NCI-H187 treated with DMSO at 0.1 percent for 48 hours (cell line): ENCODE results near the gene PDLIM4.

Experiments used
- DNase-seq: peaks from one replicate; lab custom pipeline; 2025; lab: John Stamatoyannopoulos, UW

PDLIM4 gene

DNA sequence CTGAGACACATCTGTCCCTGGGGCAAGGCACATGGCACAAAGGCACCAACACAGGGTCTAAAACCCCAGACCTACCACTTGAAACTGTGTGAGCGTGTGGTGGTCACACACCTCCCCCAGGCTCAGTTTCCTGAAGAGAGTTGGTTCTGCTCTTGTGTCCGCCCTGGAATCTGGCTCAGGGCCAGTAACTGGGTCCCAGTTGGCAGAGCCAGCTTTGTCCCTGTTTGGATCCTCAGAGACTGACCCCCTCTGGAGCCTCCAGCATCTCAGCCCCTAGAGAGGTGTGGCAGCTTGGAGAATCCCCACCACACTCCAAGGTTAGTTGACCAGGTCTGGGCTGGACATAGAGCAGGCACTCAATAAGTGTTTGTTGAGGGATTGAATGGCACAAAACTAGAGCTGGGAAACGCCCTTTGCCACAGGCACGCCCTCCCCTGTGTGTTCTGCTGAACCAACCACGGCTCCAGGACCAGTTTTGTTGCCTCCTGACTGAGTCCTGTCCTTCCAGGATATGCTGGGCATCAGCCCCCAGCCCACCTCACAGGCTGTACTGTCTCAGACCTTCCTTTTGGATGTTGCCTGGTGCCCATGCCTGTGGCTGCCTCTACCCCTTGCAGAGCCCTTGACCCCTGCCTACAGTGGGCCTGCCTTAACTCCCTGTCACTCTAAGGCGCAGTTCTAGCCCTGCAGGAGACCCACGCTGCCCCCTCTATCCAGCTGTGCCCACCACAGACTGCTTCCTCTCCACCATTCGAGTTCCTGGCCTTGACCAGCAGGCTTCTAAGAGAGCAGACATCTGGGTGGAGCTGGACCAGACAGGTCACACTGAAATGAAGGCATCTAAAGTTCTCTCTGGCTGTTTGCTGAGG, 3.8 kb upstream of the PDLIM4 start:
- no peak for DNase-seq

DNA sequence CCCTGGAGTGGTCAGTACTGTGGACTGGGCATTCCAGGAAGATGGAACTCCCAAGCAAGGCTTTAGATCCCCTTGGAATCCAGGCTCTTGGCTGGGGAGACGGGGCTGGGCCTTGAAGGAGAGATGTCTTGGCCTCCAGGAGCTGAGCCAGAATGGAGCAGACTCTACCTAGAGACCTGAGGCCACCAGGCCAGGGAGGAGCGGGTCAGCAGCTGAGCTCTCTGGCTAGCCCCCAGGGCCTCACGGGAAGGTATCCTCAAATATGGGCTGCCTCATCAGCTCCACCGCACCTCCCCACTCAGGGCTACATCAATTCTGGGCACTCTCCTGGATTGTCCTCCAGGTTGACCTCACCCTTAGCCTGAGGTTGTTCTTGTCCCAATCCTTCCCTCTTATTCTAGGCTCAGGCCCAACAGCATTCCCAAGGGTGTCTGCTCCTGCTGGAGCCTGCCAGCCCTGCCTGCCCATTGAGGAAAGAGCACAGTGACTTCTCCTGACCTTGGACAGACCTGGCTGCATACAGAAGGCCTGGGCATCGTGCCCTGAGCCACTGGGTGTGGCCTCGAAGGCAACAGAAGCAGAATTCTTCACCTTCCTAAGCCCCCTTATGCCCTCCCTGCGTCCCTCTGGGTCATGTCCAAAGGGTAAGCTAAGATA, 3.0 kb upstream of the PDLIM4 start:
- DNase-seq, result no peak

DNA sequence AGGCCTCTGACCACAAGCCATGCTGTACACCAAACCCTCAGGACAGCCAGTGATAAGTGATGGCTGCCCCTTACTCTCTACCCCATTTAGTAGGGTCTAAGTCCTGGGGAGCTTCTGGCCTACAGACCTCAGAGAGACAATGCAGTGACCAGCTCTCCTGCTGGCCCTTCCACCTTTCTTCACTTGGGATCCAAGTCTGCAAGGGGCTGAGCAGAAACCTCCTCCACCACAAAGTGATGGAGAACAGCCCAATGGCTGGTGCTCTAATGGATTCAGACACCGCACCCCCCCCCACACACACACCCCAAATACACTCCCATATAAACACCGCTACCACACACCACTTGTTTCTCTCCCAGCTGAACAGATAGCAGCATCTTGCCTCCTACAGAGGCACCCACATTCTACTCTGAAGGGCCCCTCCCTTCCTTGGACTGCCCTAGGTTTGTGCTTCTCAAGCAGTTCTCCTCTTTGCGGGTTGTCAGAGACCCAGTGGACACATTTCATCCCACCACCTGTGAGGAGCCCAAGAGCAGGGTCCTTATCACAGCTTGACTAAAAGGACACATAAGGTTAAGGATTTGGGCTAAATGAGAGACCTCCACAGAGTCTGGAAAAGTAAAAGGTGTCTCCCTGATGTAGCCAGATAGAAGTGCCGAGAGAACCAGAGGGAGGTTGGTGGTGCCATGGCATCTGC, 1.3 kb upstream of the PDLIM4 start:
- no peak for DNase-seq

DNA sequence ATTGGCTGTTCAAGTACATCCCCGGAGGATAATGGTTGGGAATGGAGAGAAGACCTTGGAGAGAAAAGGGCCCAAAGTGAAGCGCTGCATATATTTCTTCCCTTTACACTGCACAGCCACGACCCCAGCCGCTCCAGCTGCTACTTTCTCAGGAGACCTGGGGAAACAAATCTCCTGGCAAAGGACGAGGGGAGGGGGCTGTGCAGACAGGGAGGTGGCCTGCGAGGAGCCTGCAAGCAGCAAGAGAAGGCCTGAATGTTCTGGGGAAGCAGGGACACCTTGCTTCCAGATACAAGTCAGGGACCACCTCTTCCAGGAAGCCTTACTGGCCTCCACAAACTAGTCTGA, 739 bp upstream of the PDLIM4 start:
- DNase-seq, result no peak

DNA sequence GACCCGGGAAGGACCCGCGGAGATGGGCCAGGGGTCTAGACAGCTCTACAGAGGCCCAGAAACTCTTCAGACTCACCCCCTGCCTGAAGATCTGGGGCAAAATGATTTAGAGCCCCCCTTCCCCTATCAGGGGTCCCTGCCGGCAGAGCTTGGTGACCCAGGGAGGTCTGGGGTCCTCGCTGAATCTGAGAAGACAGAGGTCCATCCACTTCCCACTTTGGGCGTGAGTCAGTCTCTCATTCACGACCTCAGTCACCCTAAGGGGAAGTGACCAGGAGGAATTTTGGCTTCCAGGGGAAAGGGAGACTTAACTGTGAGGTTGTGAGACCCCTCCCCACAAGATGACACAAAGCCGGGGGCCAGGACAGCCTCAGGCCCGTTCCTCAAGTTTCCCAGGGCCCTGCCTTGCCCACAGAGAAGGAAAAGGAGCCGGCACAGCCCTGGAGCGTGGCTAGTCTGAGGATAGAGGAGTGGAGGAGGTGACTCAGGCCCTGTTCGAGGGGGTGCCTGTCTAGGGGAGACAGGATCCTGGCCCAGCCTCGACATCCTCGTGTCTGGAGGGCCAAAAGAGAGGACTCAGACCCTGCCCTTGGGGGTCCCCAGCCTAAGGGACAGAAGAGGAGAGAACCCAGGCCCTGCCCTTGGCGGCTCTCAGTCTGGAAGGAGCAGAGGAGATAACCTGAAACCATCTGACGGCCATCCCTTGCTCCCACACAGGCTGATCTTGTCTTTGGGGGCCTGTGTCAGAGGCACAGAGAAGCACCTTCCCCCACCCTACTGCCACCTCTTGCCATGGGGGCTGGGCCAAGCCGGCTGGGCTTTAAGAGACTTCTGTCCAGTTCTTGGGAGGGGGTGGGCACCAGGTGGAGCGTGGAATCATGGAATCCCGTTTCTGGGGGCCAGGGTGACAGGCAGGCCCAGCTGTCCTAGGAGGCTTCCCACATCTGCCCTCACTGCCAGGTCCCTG, 889 bp downstream of the PDLIM4 start:
- no peak for DNase-seq

DNA sequence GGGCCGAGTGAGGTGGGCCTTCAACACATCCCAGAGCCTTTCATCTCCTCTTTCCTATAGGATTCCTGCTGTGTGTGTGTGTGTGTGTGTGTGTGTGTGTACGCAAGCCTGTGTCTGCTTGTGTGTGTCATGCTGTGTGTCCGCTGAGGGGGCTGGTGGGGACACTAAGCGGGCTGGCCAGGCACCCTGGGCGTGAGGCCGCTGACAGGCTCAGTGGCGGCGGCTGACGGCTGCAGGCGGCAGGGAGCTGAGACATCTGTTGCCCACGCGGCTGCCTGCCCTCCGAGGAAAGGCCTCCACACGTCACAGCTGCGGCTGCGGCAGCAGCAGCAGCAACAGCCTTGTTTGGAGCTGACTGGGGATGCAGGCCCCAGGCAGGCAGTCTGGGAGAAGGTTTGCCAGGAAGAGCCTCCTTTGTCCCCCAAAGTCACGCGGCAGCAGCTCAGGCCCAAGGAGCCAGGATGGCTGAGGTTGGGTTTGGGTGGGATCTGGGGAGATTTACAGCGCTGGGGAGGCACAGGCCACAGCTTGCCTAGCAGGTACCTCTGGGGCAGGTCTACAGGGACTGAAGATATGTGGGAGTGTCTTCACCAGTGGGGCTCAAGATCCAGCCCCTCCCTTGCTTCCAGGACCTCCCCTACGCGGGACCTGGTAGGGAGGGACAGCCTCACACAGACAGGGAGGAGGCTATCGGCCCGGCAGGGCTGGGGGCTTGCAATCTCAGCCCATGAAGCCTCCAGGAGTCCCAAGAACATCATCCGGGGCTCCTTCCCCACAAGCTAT, 1.8 kb downstream of the PDLIM4 start:
- no peak for DNase-seq

DNA sequence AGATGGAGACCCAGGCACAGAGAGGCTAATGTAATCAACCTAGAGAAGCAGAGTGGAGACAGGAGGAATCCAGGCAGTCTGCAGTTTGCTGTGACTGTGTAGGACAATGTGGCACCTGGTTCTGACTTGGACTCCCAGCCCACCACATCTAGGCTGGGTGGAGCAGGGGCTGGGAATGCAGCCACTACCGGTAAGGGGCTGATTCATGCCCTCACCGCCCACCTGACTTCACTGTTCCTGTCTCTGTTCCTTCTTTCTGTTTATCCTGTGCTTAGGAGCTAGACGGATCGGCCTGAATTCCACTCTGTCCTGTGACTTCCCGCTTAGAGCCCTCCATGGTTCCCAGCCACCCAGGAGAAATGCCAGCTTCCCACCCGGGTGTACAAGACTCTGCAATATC, 2.6 kb downstream of the PDLIM4 start:
- DNase-seq, result no peak

DNA sequence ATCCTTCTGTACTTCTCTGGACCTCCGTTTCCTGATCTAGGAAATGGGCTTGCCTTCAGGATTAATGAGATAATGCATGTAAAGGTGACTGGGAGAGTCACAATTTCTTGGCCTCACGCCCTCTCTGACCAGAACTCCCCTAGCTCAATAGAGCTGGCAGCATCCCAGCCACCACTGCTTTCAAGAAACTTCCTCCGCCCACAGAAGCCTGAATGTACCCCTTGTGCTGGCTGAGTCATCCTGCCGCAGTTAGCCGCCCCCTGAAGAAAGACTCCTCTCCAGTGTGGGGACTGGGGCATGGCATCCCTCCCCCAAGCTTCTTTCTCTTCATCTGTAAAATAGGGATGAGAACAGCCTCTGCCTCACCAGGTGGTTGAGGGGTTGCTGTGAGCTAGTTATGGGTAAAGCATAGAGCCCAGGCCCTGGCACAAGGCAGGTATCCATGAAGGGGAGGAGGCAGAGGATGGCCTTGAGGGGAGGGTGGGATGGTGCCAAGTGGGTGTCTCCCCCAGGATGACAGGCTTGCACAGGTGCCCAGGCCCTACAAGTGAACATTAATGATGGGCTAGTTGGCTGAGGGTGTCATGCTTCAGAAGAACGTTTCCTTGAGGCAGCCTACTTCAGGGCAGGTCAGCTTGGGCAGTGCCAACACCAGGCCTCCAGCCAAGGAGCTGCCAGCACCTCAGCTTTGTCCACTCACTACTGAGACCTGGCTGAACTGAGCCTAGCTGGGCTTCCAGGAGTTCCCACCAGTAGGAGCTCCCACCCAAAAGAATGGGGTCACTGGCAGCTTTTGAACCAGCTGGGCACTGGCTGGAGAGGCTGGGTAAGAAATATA, 3.4 kb downstream of the PDLIM4 start:
- no peak for DNase-seq

DNA sequence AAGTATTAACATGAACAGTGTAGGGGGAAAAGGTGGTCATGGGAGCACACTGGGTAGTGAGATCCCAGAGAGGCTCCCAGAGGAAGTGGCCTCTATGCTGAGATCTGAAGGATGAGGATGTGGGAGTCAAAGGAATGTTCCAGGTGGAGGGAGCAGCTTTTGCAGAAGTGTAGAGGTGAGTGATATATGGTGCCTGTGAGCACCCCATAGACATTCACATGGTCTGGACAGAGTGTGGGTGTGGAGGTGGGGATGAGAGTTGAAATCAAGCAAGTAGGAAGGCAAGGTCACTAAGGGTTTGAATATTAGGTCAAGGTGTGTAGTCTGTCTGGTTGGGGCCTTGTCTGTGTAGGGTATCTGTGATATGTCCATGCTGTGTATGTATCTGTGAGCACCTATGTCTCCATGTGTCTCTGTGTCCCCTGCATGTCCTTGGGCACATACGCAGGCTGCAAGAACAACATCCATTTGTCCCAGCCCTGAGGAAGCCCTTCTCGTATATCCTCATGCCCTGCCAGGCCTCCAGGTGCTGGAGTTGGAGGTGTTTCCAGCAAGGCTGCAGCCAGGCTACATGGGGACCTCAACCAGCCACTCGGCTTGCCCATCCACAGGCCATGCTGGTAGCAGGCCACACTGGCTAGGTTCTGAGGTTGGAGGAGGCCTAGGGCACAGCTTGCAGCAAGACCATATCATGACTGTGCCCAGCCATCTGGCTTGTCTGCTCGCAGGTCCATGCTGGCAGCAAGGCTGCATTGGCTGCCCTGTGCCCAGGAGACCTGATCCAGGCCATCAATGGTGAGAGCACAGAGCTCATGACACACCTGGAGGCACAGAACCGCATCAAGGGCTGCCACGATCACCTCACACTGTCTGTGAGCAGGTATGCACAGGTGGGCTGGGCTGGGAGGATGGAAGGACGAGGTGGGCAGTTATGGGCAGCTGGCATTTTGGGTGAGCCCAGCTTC, 4.7 kb downstream of the PDLIM4 start:
- no peak for DNase-seq

DNA sequence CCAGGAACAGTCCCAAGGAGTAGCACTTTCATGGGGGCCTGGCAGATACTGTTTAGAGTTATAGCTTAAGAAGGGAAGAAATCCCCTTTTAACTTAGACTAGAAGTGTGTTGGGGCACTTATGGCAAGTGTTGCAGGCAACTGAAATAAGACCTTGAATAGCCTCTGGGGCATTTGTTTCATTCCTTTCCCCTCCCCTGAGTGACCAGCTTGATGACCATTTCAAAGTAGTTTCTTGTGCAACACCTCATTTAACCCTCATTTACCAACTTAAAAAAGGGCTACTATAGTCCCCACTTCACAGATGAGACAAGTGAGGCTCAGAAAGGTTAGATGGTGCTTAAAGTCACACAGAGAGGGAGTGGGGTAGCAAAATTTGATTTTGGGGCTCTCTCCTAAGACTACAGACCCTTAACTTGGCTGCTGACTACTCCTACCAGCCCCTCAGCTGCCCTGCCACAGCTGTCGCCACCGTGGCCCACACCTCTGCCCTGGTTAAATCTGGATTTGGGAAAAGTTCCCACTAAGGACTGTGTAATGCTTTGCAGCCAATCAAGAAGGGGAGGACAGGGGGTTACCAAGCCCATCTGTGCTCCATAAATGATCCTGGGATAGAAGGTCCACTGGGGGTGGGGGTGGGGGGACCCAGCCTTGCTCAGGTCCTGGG, 5.5 kb downstream of the PDLIM4 start:
- DNase-seq, result no peak

DNA sequence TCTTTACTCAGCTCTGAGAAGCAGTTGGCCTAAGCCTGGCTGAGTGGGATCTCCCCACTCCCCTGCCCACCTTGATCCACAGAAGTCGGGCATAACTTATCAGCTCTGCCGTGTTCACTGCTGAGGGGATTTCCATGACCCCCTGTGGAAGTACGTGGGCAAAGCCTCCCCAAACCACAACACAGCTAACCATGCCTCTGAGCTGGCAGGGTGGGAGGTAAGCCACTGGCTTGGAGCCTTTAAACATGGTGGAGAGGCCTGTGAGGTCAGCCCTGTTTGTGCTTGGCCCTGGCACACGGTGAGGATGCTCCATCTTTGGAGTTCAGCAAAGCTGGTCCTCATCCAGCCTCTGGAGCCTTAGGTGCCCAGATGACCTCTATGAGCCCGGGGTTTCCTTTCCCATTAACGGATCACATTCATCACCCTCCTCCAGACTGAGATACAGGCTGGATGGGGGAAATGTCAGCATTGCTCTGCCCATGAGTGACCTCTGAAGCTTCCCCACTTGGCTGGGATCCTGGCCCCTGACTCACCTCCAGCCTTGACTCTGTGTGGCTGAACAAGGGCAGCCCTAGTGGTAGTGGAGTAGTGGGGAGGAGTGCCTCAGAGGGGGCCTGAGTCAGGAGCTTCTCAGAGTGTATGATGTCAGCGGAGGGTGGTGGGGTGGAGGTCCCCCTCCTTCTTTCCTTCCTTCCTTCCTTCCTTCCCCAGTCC, 6.2 kb downstream of the PDLIM4 start:
- no peak for DNase-seq

DNA sequence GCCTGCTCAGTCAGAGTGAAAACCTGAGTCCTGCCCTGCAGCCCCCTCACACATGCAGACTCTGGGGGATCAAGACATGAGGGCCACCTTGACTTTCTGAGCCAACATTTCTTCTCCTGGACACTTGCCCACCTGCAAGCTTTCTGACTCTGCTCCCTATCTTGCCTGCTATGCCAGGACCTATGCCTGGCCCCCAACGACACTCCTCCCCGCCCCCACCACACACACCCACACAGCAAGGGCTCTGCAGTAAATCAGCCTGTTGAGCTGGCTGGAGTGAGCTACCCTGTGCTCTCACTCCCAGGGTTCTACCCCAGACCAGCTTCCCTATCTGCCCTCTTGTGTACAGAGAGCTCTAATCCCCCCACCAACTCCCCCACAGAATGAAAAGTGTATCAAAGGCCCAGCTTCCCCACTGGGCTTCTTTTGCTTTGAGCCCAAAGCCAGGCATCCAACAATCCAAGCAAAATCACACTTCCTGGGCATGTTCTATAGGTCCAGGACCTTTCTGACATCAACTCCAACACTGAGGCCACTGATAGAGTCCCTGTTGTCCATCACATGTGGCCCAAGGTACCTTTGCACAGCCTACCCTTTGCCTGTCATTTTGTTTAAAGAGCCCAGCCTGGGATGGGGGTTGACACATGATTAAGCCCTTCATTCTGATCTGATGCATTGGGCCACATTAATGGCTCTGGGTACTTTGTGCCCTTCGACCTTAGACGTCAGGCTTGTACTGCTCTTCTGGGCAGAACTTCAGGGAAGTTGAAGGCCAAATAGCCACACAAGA, 7.2 kb downstream of the PDLIM4 start:
- DNase-seq, result no peak

DNA sequence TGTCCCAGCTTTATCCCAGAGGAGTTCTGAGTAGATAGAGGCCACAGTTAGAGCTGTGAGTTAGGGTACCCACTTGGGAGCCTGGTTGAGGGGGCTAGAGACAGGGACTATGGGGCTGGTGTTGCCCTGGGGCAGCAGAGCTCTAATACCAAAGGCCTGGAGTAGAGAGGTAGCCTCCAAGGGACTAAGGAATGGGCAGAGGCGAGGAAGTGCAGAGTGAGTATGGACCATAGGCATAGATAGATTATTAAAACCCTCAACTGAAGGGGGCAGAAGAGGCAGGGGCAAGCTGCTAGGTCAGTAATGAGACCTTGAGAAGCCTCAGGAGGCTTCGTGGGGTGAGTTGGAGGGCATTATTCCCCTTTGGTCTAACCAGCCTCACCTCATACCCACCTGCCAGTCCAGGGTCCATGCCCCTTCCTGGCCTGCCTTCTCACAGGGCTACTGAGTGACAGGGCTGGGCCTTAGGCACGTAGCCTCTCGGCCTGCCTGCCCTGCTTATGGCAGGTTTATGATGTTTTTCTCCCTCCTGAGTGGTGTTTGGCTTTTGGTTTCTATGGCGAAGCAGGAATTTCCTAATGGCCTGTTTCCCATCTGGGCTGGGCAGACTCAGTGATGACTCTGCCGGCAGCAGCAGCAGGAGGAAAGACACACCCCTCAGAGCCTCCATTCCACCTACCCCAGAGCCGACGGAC, 8.0 kb downstream of the PDLIM4 start:
- no peak for DNase-seq

DNA sequence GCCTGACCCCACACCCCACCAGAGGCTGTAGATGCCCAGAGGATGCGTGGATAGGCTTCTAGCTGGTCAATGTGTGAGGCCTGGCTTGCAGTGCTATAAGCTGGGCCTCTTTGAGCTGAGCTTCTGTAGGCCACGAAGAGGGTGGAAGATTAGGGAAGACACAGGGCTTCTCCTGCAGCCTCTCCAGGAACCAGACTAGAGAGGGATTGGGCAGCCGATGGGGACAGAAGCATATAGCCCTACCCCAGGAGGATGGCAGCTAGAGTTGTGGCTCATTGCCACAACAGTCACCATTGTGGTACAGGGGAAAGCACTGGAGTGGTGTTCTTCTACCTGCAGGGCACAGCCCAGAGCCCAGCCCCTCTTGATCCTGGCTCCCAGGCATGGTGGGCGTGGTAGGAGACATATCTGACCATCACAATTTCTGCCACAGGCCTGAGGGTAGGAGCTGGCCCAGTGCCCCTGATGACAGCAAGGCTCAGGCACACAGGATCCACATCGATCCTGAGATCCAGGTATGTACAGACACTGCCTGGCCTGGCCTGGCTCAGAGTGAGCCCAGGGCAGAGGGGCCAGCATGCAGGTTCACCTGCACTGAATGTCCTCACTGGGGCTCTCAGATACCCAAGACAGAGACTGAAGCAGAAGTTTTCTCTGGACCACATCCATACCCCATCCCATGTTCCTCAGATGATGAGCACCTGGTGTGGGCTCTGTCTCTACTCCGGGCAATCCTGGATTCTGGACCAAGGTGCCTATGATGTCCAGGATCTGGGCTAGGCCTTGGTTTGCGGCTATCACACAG, 8.7 kb downstream of the PDLIM4 start:
- no peak for DNase-seq

DNA sequence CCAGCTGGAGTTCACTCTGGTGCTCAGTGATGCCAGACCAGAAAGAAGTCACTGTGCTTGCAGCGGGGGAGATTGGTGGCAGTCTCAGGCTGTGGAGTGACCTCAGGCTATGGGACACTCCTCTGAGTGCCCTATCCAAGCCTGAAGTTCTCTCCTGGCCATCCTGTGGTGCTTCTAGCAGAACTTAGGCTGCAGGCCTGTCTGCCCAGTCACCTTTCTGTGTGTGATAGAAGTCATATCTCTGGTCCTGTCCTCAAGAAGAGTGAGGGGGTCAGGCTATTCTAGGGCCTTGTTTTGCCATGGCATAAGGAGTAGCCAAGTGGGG, 9.3 kb downstream of the PDLIM4 start:
- no peak for DNase-seq
